Stimulated activated naive CD8-positive, alpha-beta T cell treated with anti-CD3 and anti-CD28 coated beads, Interleukin-15, Interleukin-2, amounts not matched to agents 100 ng/mL and 50 ng/mL, for 24 hours (primary cell): ENCODE measurements around the gene LEKR1.

Source experiments
- H3K27ac Mint-ChIP-seq: one replicate; pipeline ENCODE4 v1.8.0; 2021; ENCODE audit warnings: mild to moderate bottlenecking, mixed read lengths
- H3K27me3 Mint-ChIP-seq: one replicate; pipeline ENCODE4 v1.8.0; 2021; ENCODE audit warnings: mixed read lengths
- H3K36me3 Mint-ChIP-seq: one replicate; pipeline ENCODE4 v1.8.0; 2021; ENCODE audit warnings: low read depth, mixed read lengths
- H3K4me1 Mint-ChIP-seq: one replicate; pipeline ENCODE4 v1.8.0; 2021; ENCODE audit warnings: low read depth, mixed read lengths
- H3K4me3 Mint-ChIP-seq: one replicate; pipeline ENCODE4 v1.8.0; 2021; ENCODE audit warnings: mild to moderate bottlenecking, mixed read lengths
- H3K9me3 Mint-ChIP-seq: one replicate; pipeline ENCODE4 v1.8.0; 2021; ENCODE audit warnings: mixed read lengths

Gene LEKR1

DNA sequence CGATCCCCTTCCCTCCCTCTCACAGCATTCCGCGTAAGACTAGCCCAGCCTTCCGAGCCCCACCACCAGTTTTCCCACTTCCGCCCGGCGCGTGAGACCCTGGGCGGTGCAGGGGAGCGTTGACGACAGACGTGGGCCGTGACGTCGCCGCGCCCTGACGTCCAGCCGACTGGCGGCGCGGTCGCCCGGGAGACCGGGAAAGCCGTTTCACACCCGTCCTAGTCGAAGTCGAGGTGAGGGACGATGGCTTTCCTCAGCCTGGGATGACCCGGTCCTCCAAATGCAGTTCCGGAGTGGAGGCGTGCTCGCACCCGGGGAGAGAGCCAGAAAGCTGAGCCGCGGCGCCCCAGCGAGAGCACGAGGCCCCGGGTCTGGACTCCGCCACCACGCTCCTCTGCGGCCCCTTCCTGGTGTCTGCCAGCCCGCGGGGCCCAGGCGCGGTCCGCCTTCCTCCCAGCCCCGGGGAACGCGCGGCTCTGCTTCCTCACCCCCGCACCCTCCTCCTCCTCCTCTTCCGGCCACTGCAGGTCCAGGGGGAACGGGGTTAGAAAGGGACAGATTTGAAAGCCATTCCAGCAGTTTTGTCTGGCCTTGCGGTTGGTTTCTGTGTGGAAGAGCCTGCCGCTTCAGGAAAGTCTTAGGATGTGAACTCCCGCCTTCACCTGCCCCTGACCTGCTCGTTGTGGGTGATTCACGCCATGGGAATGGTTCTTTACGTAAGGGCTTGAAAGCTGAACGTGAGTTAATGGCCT lies at the start of gene LEKR1:
TSS of gene LEKR1 (plus strand) at position 210 of the 752 bp plus-strand sequence. CDS start 2,977 bp downstream, outside the sequence.
- peak within 1 kb of the TSS; percentile 97 for H3K27ac Mint-ChIP-seq
- no peaks in the 10 kb centered on the region for H3K9me3 Mint-ChIP-seq
- no peaks in the 10 kb centered on the region for H3K36me3 Mint-ChIP-seq
- H3K4me3 Mint-ChIP-seq = peak within 1 kb of the TSS; percentile 93
- H3K4me1 Mint-ChIP-seq = peaks cover 26% of the 10 kb centered on the region
- no peaks in the 10 kb centered on the region for H3K27me3 Mint-ChIP-seq

DNA sequence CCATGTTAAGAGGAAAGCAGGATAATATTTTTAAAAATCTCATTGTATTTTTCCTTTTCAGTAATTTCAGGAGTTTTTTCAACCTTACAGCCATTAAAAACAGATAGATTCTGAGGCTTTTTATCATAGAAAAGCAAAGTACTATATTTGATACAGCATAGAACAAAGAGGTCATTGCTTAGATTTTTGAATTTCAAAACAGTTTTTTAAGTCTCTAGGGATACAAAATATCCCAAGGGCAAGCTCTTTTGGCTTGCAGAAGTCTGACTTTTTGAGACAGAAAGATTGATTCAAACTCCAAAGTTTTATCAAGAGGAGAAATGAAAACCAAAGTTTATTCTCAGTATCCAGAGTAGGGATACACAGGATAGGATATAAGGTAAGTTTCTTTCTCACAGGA lies 49.3 kb upstream of the LEKR1 start:
- no peak overlapping the region for H3K27ac Mint-ChIP-seq
- no peaks in the 10 kb centered on the region for H3K9me3 Mint-ChIP-seq
- peaks cover 4% of the 10 kb centered on the region for H3K27me3 Mint-ChIP-seq
- H3K4me1 Mint-ChIP-seq = no peaks in the 10 kb centered on the region
- H3K36me3 Mint-ChIP-seq = no peaks in the 10 kb centered on the region
- H3K4me3 Mint-ChIP-seq = no peak overlapping the region

DNA sequence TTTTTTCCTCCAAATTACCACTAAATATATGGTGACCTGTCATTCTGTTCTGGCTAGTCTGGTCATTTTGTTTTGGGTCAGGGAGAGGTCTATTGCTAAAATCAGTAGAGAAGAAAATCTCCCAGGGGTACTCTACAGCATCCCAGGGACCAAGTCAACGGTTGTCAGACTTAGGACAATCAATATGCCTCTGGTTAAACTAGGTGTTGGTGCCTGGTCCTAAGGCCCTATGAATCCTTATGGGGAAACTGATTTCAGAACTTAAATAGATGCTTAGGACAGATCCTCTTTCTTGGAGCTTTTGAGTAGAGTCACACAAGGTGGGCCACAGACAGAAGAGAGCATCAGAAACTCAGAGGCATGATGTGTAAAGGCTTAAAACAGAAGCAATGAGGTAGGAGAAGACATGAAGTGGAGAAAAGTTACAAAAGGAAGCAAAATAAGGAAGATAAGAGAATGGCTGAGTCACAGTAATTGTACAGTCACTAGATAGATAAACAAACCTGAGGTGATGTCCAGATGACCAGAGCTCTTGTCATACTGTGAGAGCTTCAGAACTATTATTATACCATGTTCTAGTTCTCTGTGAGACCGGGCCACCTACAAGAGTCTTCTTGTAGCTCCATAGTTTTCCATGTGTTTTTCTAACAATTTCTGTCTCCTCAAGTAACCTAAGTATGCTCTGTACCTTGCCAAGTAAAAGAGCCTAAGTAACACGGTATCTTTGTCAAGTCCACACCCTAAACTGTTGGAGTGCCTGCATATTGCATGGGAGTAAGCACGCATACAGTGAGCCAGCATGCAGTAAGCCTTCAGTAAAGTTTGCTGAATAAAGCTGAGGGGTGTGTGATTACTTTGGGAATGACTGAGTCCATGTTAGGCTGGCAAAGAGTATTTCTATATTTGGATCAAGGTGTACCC lies 44.6 kb upstream of the LEKR1 start:
- Mint-ChIP-seq H3K9me3 (no peaks in the 10 kb centered on the region), H3K27ac (no peak overlapping the region)

GRCh38 chr3:156782319-156782718 lies 43.8 kb upstream of the LEKR1 start:
- Mint-ChIP-seq H3K27me3 (peaks cover 4% of the 10 kb centered on the region), H3K4me1 (peaks cover 9% of the 10 kb centered on the region), H3K36me3 (no peaks in the 10 kb centered on the region), H3K4me3 (no peak overlapping the region), H3K27ac (no peak overlapping the region), H3K9me3 (no peaks in the 10 kb centered on the region)

More for the DNA sequence above, 44.6 kb upstream of the LEKR1 start:
- Mint-ChIP-seq H3K36me3 (no peaks in the 10 kb centered on the region), H3K4me1 (peaks cover 3% of the 10 kb centered on the region), H3K27me3 (peaks cover 4% of the 10 kb centered on the region), H3K4me3 (no peak overlapping the region)

GRCh38 chr3:156782921-156783320 lies 43.2 kb upstream of the LEKR1 start:
- no peak overlapping the region for H3K4me3 Mint-ChIP-seq
- H3K9me3 Mint-ChIP-seq = no peaks in the 10 kb centered on the region
- H3K36me3 Mint-ChIP-seq = peaks cover 1% of the 10 kb centered on the region
- H3K4me1 Mint-ChIP-seq = peaks cover 15% of the 10 kb centered on the region
- peaks cover under 1% of the 10 kb centered on the region for H3K27me3 Mint-ChIP-seq
- no peak overlapping the region for H3K27ac Mint-ChIP-seq

- peaks cover 4% of the 10 kb centered on the region for H3K36me3 Mint-ChIP-seq
- no peak overlapping the region for H3K27ac Mint-ChIP-seq
- H3K27me3 Mint-ChIP-seq = no peaks in the 10 kb centered on the region
- peaks cover 23% of the 10 kb centered on the region for H3K4me1 Mint-ChIP-seq
- no peak overlapping the region for H3K4me3 Mint-ChIP-seq
- H3K9me3 Mint-ChIP-seq = no peaks in the 10 kb centered on the region
Observed at GRCh38 chr3:156787001-156787400, 39.2 kb upstream of the LEKR1 start.

- no peaks in the 10 kb centered on the region for H3K9me3 Mint-ChIP-seq
- peaks cover 28% of the 10 kb centered on the region for H3K4me1 Mint-ChIP-seq
- no peak overlapping the region for H3K4me3 Mint-ChIP-seq
- peaks cover 4% of the 10 kb centered on the region for H3K36me3 Mint-ChIP-seq
- H3K27me3 Mint-ChIP-seq = no peaks in the 10 kb centered on the region
- peak overlapping the region; percentile 26 for H3K27ac Mint-ChIP-seq
Observed at GRCh38 chr3:156787926-156788663, 38.1 kb upstream of the LEKR1 start.

GRCh38 chr3:156788846-156789245 lies 37.3 kb upstream of the LEKR1 start:
- Mint-ChIP-seq H3K4me1 (peaks cover 35% of the 10 kb centered on the region), H3K36me3 (peaks cover 4% of the 10 kb centered on the region), H3K27me3 (no peaks in the 10 kb centered on the region), H3K9me3 (no peaks in the 10 kb centered on the region), H3K27ac (no peak overlapping the region), H3K4me3 (no peak overlapping the region)

GRCh38 chr3:156790156-156790555 lies 36.0 kb upstream of the LEKR1 start:
- Mint-ChIP-seq H3K36me3 (peaks cover 4% of the 10 kb centered on the region), H3K4me3 (no peak overlapping the region), H3K4me1 (peaks cover 35% of the 10 kb centered on the region), H3K9me3 (no peaks in the 10 kb centered on the region), H3K27me3 (no peaks in the 10 kb centered on the region), H3K27ac (no peak overlapping the region)

DNA sequence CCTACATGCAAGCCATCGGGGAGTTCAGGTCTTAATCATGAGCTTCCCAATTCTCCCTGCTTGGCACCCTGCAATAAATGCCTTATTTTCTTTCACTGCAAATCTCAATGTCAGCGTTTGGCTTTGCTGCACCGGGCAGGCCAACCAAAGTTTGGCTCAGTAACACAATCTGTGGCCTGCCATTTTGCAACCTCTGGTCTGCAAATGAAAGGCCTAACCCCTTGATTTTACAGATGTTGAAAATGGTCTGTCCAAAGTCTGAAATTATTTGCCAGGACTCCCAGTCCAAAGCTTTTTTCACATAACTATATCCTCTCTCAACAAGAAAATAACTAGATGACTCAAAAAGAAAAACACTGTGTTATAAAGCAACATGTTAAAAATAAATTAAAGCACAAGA lies 34.0 kb upstream of the LEKR1 start:
- no peaks in the 10 kb centered on the region for H3K9me3 Mint-ChIP-seq

GRCh38 chr3:156792536-156792935 lies 33.6 kb upstream of the LEKR1 start:
- Mint-ChIP-seq H3K4me1 (peaks cover 34% of the 10 kb centered on the region), H3K4me3 (no peak overlapping the region), H3K36me3 (peaks cover 4% of the 10 kb centered on the region), H3K27me3 (no peaks in the 10 kb centered on the region), H3K9me3 (no peaks in the 10 kb centered on the region), H3K27ac (no peak overlapping the region)

More for the DNA sequence above, 34.0 kb upstream of the LEKR1 start:
- Mint-ChIP-seq H3K27me3 (no peaks in the 10 kb centered on the region), H3K4me1 (peaks cover 38% of the 10 kb centered on the region), H3K4me3 (no peak overlapping the region), H3K27ac (no peak overlapping the region), H3K36me3 (peaks cover 4% of the 10 kb centered on the region)

GRCh38 chr3:156792945-156793344 lies 33.2 kb upstream of the LEKR1 start:
- H3K27me3 Mint-ChIP-seq = no peaks in the 10 kb centered on the region
- peaks cover 2% of the 10 kb centered on the region for H3K36me3 Mint-ChIP-seq
- H3K4me3 Mint-ChIP-seq = no peak overlapping the region
- H3K9me3 Mint-ChIP-seq = no peaks in the 10 kb centered on the region
- H3K4me1 Mint-ChIP-seq = peaks cover 30% of the 10 kb centered on the region
- H3K27ac Mint-ChIP-seq = no peak overlapping the region

- H3K36me3 Mint-ChIP-seq = no peaks in the 10 kb centered on the region
- no peak overlapping the region for H3K27ac Mint-ChIP-seq
- no peaks in the 10 kb centered on the region for H3K27me3 Mint-ChIP-seq
- H3K9me3 Mint-ChIP-seq = no peaks in the 10 kb centered on the region
- no peak overlapping the region for H3K4me3 Mint-ChIP-seq
- H3K4me1 Mint-ChIP-seq = peaks cover 25% of the 10 kb centered on the region
Observed at GRCh38 chr3:156793400-156793799, 32.8 kb upstream of the LEKR1 start.

DNA sequence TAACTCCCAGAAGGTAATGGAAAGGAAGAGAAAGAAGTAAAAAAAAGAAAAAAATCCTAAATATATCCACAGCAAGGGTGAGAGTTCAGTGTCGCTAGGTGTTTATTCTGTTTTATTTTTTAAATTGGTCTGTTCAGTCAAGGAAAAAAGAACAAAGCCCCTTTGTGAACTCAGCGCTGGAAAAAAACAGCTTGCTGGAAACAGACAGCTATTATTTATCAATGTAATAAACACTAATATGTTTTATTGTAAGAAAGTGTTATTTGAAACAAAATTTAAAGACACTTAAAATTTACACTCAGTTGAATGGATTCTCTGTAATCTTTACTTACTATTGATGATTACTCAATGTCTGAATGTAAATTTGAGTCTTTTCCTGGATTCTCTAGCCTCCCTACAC lies 32.3 kb upstream of the LEKR1 start:
- Mint-ChIP-seq H3K36me3 (peaks cover 2% of the 10 kb centered on the region), H3K4me3 (no peak overlapping the region), H3K27ac (no peak overlapping the region), H3K4me1 (peaks cover 21% of the 10 kb centered on the region), H3K27me3 (no peaks in the 10 kb centered on the region), H3K9me3 (no peaks in the 10 kb centered on the region)
